Vagina (tissue), 2 donors: ENCODE data around the gene DGKH.

ENCODE experiments used
- POLR2A ChIP-seq, 2 donors: fragments of 450-650 bp; IDR thresholded peaks; one replicate each; pipeline ENCODE4 v1.6.1; 2017; ENCODE audit warnings: antibody characterized with exemption in 2 of 2, mild to moderate bottlenecking in 2 of 2, moderate library complexity in 2 of 2
- POLR2AphosphoS5 ChIP-seq, 2 donors: sonication (generic); formaldehyde crosslinking; IDR thresholded peaks; one replicate each; pipeline ENCODE4 v1.9.0; 2017; ENCODE audit warnings: antibody characterized with exemption in 2 of 2, mild to moderate bottlenecking in 2 of 2, low read depth in 1 of 2; ENCODE audit not compliant: insufficient read depth in 1 of 2
- TF ChIP-seq, protein P1 (sequence below), 3 experiments: fragments of 450-650 bp in 2 of 3; fragments of 200-600 bp in 1 of 3; sonication (generic) in 1 of 3; IDR thresholded peaks; one replicate each; pipeline ENCODE4 v1.5.1; 2017 to 2019; ENCODE audit warnings: antibody characterized with exemption in 3 of 3, mild to moderate bottlenecking in 2 of 3, moderate library complexity in 2 of 3

DNA sequence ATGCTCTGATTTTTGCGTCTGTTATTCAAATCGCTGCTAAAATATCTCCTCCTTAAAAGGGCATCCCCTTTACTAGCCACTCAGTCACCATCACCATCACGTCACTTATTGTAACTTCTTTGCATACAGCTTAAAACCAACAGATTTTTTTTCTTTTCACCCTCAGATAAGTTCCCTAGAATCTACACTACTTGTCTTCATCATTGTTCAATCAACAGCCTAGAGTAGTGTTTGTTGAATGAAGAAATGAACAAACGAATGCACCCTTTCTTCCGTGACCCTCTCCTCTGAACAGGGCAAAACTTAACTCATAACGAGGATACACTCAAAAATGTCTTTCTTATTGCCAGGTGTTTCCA is 222.4 kb downstream of the DGKH start:
- TF ChIP-seq POLR2A (IDR thresholded peaks at IDR 0.05) (no peak), POLR2AphosphoS5 (IDR thresholded peaks at IDR 0.05; ENCODE audit: insufficient read depth in 1 of 2, low read depth in 1 of 2) (no peak)
- TF ChIP-seq, protein P1, sequence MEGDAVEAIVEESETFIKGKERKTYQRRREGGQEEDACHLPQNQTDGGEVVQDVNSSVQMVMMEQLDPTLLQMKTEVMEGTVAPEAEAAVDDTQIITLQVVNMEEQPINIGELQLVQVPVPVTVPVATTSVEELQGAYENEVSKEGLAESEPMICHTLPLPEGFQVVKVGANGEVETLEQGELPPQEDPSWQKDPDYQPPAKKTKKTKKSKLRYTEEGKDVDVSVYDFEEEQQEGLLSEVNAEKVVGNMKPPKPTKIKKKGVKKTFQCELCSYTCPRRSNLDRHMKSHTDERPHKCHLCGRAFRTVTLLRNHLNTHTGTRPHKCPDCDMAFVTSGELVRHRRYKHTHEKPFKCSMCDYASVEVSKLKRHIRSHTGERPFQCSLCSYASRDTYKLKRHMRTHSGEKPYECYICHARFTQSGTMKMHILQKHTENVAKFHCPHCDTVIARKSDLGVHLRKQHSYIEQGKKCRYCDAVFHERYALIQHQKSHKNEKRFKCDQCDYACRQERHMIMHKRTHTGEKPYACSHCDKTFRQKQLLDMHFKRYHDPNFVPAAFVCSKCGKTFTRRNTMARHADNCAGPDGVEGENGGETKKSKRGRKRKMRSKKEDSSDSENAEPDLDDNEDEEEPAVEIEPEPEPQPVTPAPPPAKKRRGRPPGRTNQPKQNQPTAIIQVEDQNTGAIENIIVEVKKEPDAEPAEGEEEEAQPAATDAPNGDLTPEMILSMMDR (IDR thresholded peaks at IDR 0.05) = no peak
